Liver (tissue), 9 donors: ENCODE results near the gene HMGB2. TPM values are rescaled to one million over a fixed set of nuclear protein-coding genes. Genes with fewer than 3 reads are reported as not detected.

ENCODE experiments used
- DNase-seq: peaks from one replicate; pipeline ENCODE4 v3.0.0-alpha.2; 2017; ENCODE audit warnings: low spot score
- H3K27ac ChIP-seq, 2 donors: one replicate each; pipeline ENCODE4 v1.7.0; 2013; ENCODE audit warnings: inconsistent platforms in 2 of 2, low read length in 2 of 2, control low read depth in 1 of 2, low read depth in 1 of 2, mild to moderate bottlenecking in 1 of 2
- H3K27me3 ChIP-seq, 4 donors: one replicate each; pipeline versions ENCODE4 v1.6.1 to v1.7.0; 2013; ENCODE audit warnings: low read length in 3 of 4, inconsistent platforms in 1 of 4, mild to moderate bottlenecking in 1 of 4, moderate library complexity in 1 of 4; ENCODE audit not compliant: control insufficient read depth in 4 of 4, insufficient read depth in 4 of 4
- H3K36me3 ChIP-seq, 4 donors: one replicate each; pipeline versions ENCODE4 v1.6.1 to v1.7.0; 2013; ENCODE audit warnings: low read length in 3 of 4, mild to moderate bottlenecking in 3 of 4, low read depth in 1 of 4, moderate library complexity in 1 of 4; ENCODE audit not compliant: control insufficient read depth in 4 of 4, insufficient read depth in 3 of 4
- H3K4me1 ChIP-seq, 4 donors: one replicate each; pipeline versions ENCODE4 v1.6.1 to v1.7.0; 2013; ENCODE audit warnings: low read length in 3 of 4, mild to moderate bottlenecking in 3 of 4, moderate library complexity in 1 of 4; ENCODE audit not compliant: control insufficient read depth in 4 of 4, insufficient read depth in 4 of 4
- H3K4me3 ChIP-seq, 3 donors: one replicate each; pipeline versions ENCODE4 v1.6.1 to v1.7.0; 2013; ENCODE audit warnings: low read length in 3 of 3, control low read depth in 1 of 3, low read depth in 1 of 3, mild to moderate bottlenecking in 1 of 3
- H3K9ac ChIP-seq, 2 donors: one replicate each; pipeline ENCODE4 v1.7.0; 2013; ENCODE audit warnings: low read length in 2 of 2, mild to moderate bottlenecking in 2 of 2, moderate library complexity in 2 of 2, control low read depth in 1 of 2, low read depth in 1 of 2
- H3K9me3 ChIP-seq, 4 donors: one replicate each; pipeline versions ENCODE4 v1.6.1 to v1.7.0; 2013; ENCODE audit warnings: low read length in 3 of 4; ENCODE audit not compliant: control insufficient read depth in 4 of 4
- EGR1 ChIP-seq, 2 donors: IDR thresholded peaks; 2 replicates each; pipeline ENCODE4 v1.6.1; 2016 to 2018; ENCODE audit warnings: antibody characterized with exemption in 2 of 2, low read depth in 2 of 2
- FOXA1 ChIP-seq: IDR thresholded peaks from 2 replicates; pipeline ENCODE4 v1.6.1; 2016; ENCODE audit warnings: antibody characterized with exemption
- FOXA2 ChIP-seq: IDR thresholded peaks from 2 replicates; pipeline ENCODE4 v1.6.1; 2016; ENCODE audit warnings: antibody characterized with exemption
- GABPA ChIP-seq, 2 donors: IDR thresholded peaks in 1 of 2; conservative IDR thresholded peaks in 1 of 2; 2 replicates each; pipeline ENCODE4 v1.6.1; 2016; ENCODE audit warnings: antibody characterized with exemption in 2 of 2, mild to moderate bottlenecking in 1 of 2, moderate library complexity in 1 of 2
- HNF4A ChIP-seq, 2 donors: conservative IDR thresholded peaks; 2 replicates each; pipeline ENCODE4 v1.6.1; 2016; ENCODE audit warnings: antibody characterized with exemption in 2 of 2, mild to moderate bottlenecking in 2 of 2
- HNF4G ChIP-seq: IDR thresholded peaks from 2 replicates; pipeline ENCODE4 v1.6.1; 2016; ENCODE audit warnings: antibody characterized with exemption
- JUND ChIP-seq, 2 donors: IDR thresholded peaks; 2 replicates each; pipeline ENCODE4 v1.6.1; 2016; ENCODE audit warnings: antibody characterized with exemption in 2 of 2
- NR2F2 ChIP-seq: IDR thresholded peaks from 2 replicates; pipeline ENCODE4 v1.6.1; 2016; ENCODE audit warnings: antibody characterized with exemption
- RAD21 ChIP-seq, 2 donors: IDR thresholded peaks; 2 replicates each; pipeline ENCODE4 v1.6.1; 2016; ENCODE audit warnings: antibody characterized with exemption in 2 of 2, mild to moderate bottlenecking in 2 of 2
- RXRA ChIP-seq, 2 donors: IDR thresholded peaks; 2 replicates each; pipeline ENCODE4 v1.6.1; 2017 to 2018; ENCODE audit warnings: antibody characterized with exemption in 2 of 2, mild to moderate bottlenecking in 1 of 2
- SP1 ChIP-seq: IDR thresholded peaks from 2 replicates; pipeline ENCODE4 v1.6.1; 2018; ENCODE audit warnings: antibody characterized with exemption, mild to moderate bottlenecking
- TAF1 ChIP-seq: conservative IDR thresholded peaks from 2 replicates; pipeline ENCODE4 v1.6.1; 2016; ENCODE audit warnings: antibody characterized with exemption, mild to moderate bottlenecking
- YY1 ChIP-seq: IDR thresholded peaks from 2 replicates; pipeline ENCODE4 v1.6.1; 2016; ENCODE audit warnings: antibody characterized with exemption, mild to moderate bottlenecking
- ZBTB33 ChIP-seq: IDR thresholded peaks from 2 replicates; pipeline ENCODE4 v1.6.1; 2016; ENCODE audit warnings: antibody characterized with exemption
- WGBS: extraction: QIAGEN DNeasy Blood & Tissue Kit; methylation state at CpG from one replicate; pipeline ENCODE4 v1.1.7; 2013; 5-methylcytosine and 5-hydroxymethylcytosine counted together
- polyA plus RNA-seq, 2 donors: library from polyadenylated mRNA; stranded (reverse) in 1 of 2; unstranded in 1 of 2; fragments of 200-250 nt in 1 of 2; fragments of >200 nt in 1 of 2; fragmentation: Nextera tagmentation in 1 of 2; extraction: Ambion mirVana in 1 of 2; gene quantifications; one replicate each; pipeline versions ENCODE4 v1.2.1 to v1.2.3, GENCODE V29; 2013 to 2015
- total RNA-seq, 2 donors: library from RNA; depleted of rRNA; stranded (reverse); fragments of >200 nt; gene quantifications; one replicate each; pipeline ENCODE4 v1.2.3, GENCODE V29; 2014
- TF ChIP-seq, protein P1 (sequence below): IDR thresholded peaks from 2 replicates; pipeline ENCODE4 v1.6.1; 2016; ENCODE audit warnings: antibody characterized with exemption
- TF ChIP-seq, protein P2 (sequence below): fragments of 150-350 bp; IDR thresholded peaks from 2 replicates; pipeline ENCODE4 v1.5.1; 2017; ENCODE audit warnings: improper control_type of control experiment, low read depth, low read length; ENCODE audit not compliant: missing input control
- donor health status: healthy.
- donor health status: healthy.
- donor health status: healthy.
- donor health status: healthy.
- donor health status: healthy.

HMGB2 gene
- total and polyA plus RNA-seq, 4 donors, result 7.2 to 271 (median 16.9) TPM

- Histone ChIP-seq H3K9ac (no peak overlapping the region), H3K36me3 (no peaks in the 10 kb centered on the region), H3K27me3 (no peaks in the 10 kb centered on the region), H3K27ac (no peak overlapping the region), H3K4me3 (no peak overlapping the region), H3K4me1 (no peaks in the 10 kb centered on the region), H3K9me3 (peaks cover 1 to 7% (median 6%) of the 10 kb centered on the region in 4 donors)
- DNase-seq, result no peak
- WGBS, result 94% methylated on average over 5 of the region's 5 CpGs
- TF ChIP-seq RXRA (IDR thresholded peaks at IDR 0.05) (no peak), FOXA2 (no peak), JUND (IDR thresholded peaks at IDR 0.05) (no peak), FOXA1 (no peak), ZBTB33 (no peak), SP1 (no peak), EGR1 (IDR thresholded peaks at IDR 0.05; ENCODE audit: low read depth in 2 of 2) (no peak), TAF1 (no peak), NR2F2 (no peak), RAD21 (IDR thresholded peaks at IDR 0.05) (no peak), GABPA (IDR thresholded peaks at IDR 0.05 in 1 of 2, conservative IDR thresholded peaks at IDR 0.05 in 1 of 2) (no peak), YY1 (no peak)
- TF ChIP-seq, protein P1, sequence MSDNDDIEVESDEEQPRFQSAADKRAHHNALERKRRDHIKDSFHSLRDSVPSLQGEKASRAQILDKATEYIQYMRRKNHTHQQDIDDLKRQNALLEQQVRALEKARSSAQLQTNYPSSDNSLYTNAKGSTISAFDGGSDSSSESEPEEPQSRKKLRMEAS, result no peak
- TF ChIP-seq, protein P2, sequence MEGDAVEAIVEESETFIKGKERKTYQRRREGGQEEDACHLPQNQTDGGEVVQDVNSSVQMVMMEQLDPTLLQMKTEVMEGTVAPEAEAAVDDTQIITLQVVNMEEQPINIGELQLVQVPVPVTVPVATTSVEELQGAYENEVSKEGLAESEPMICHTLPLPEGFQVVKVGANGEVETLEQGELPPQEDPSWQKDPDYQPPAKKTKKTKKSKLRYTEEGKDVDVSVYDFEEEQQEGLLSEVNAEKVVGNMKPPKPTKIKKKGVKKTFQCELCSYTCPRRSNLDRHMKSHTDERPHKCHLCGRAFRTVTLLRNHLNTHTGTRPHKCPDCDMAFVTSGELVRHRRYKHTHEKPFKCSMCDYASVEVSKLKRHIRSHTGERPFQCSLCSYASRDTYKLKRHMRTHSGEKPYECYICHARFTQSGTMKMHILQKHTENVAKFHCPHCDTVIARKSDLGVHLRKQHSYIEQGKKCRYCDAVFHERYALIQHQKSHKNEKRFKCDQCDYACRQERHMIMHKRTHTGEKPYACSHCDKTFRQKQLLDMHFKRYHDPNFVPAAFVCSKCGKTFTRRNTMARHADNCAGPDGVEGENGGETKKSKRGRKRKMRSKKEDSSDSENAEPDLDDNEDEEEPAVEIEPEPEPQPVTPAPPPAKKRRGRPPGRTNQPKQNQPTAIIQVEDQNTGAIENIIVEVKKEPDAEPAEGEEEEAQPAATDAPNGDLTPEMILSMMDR, result no peak
These were observed 42.3 kb downstream of the HMGB2 start for GRCh38 chr4:173291899-173292298.

DNA sequence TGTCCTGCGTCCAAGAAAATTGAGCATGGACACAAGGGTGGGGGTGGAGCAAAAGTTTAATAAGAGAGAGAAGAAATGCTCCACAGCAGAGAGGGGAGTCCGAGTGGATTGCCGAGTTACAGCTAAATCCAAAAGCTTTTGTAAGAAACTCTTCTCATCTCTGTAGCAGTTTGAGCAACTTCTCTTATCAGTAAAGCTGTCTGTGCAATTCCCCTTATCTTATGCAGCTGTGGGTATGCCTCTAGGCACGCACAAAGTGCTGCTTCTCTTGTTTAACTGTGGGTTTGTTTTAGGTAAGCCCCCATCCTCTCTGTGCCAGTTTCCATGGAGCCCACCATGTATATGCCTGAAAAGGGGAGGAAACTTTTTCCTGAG is 44.8 kb downstream of the HMGB2 start:
- H3K4me3 ChIP-seq, result no peak overlapping the region
- WGBS, result 30% methylated on average over 4 of the region's 4 CpGs
- no peaks in the 10 kb centered on the region for H3K36me3 ChIP-seq
- no peak for DNase-seq
- no peaks in the 10 kb centered on the region for H3K4me1 ChIP-seq
- H3K9ac ChIP-seq, result no peak overlapping the region
- H3K27ac ChIP-seq, result no peak overlapping the region
- no peaks in the 10 kb centered on the region for H3K27me3 ChIP-seq
- no peak for TF ChIP-seq ZBTB33
- TF ChIP-seq HNF4G, result no peak
- no peak for TF ChIP-seq NR2F2
- TF ChIP-seq HNF4A (conservative IDR thresholded peaks at IDR 0.05), result no peak
- no peak for TF ChIP-seq JUND (IDR thresholded peaks at IDR 0.05)
- TF ChIP-seq, protein P2, result no peak
- TF ChIP-seq, protein P1, result no peak
- no peak for TF ChIP-seq GABPA (IDR thresholded peaks at IDR 0.05 in 1 of 2, conservative IDR thresholded peaks at IDR 0.05 in 1 of 2)
- TF ChIP-seq YY1, result no peak
- TF ChIP-seq SP1, result no peak
- H3K9me3 ChIP-seq, result peaks cover 4 to 28% (median 10%) of the 10 kb centered on the region in 4 donors
